HG03442 (cell line): ENCODE results near the gene MXRA8.
A peak's percentile ranks its signal among the peaks of the same experiment; 100 is the strongest.

Experiments
- ATAC-seq: cut with Tn5 transposase; IDR thresholded peaks from one replicate; pipeline ENCODE4 v1.9.1; 2021; ENCODE audit warnings: mild to moderate bottlenecking, moderate library complexity; ENCODE audit not compliant: unreplicated experiment

MXRA8 gene

GRCh38 chr1:1352786-1353388, 5.5 kb downstream of the MXRA8 start:
- ATAC-seq, result no peak

- no peak for ATAC-seq
These were observed 6.6 kb downstream of the MXRA8 start for GRCh38 chr1:1351511-1352427.

- peak; percentile 57 for ATAC-seq
These were observed 8.9 kb downstream of the MXRA8 start, which contains the start of gene DVL1 for GRCh38 chr1:1349256-1350012. Gene DVL1, minus strand, starts transcription at chr1:1349418. Its CDS starts 353 bp downstream, at chr1:1349065.

- peak; percentile 35 for ATAC-seq
These were observed 9.7 kb downstream of the MXRA8 start for GRCh38 chr1:1348420-1349255.

- ATAC-seq, result no peak
These were observed 10.5 kb downstream of the MXRA8 start for GRCh38 chr1:1347663-1348419.

GRCh38 chr1:1347026-1347595, 11.2 kb downstream of the MXRA8 start:
- no peak for ATAC-seq

GRCh38 chr1:1346501-1346890, 11.9 kb downstream of the MXRA8 start:
- ATAC-seq, result no peak

- no peak for ATAC-seq
These were observed 12.4 kb downstream of the MXRA8 start for GRCh38 chr1:1345860-1346500.

- no peak for ATAC-seq
These were observed 13.0 kb downstream of the MXRA8 start for GRCh38 chr1:1345384-1345783.

GRCh38 chr1:1344655-1345361, 13.5 kb downstream of the MXRA8 start:
- ATAC-seq, result no peak

- no peak for ATAC-seq
These were observed 14.4 kb downstream of the MXRA8 start for GRCh38 chr1:1343811-1344421.

- no peak for ATAC-seq
These were observed 15.7 kb downstream of the MXRA8 start for GRCh38 chr1:1342584-1343115.

GRCh38 chr1:1342061-1342562, 16.2 kb downstream of the MXRA8 start:
- ATAC-seq, result no peak

- ATAC-seq, result no peak
These were observed 16.8 kb downstream of the MXRA8 start for GRCh38 chr1:1341549-1342021.

- no peak for ATAC-seq
These were observed 17.4 kb downstream of the MXRA8 start for GRCh38 chr1:1340791-1341548.

GRCh38 chr1:1340185-1340584, 18.2 kb downstream of the MXRA8 start:
- no peak for ATAC-seq

- no peak for ATAC-seq
These were observed 20.1 kb downstream of the MXRA8 start for GRCh38 chr1:1338278-1338677.
